HL-60 (cell line): Measurements from ENCODE around the gene GAS2L2.

Experiments
- DNase-seq, 2 experiments: peaks; one replicate each; pipeline ENCODE4 v3.0.0-alpha.2; 2010 to 2020; ENCODE audit warnings: low read depth in 1 of 2, low spot score in 1 of 2
- H3K27ac ChIP-seq: fragments of 250-450 bp; sonication (Bioruptor Pico); replicated peaks from 2 replicates; pipeline ENCODE4 v1.5.1; 2020; ENCODE audit warnings: mild to moderate bottlenecking, moderate library complexity
- H3K27me3 ChIP-seq: fragments of 250-450 bp; sonication (Bioruptor Pico); 2 replicates; pipeline ENCODE4 v1.5.1; 2021; ENCODE audit warnings: mild to moderate bottlenecking, moderate library complexity; ENCODE audit not compliant: insufficient read depth, poor library complexity, severe bottlenecking
- H3K4me3 ChIP-seq: replicated peaks from 2 replicates; pipeline ENCODE4 v1.5.1; 2011; ENCODE audit warnings: mild to moderate bottlenecking, control low read depth, low read length; ENCODE audit not compliant: insufficient read depth
- CTCF ChIP-seq: IDR thresholded peaks from one replicate; pipeline ENCODE4 v1.5.1; 2011; ENCODE audit warnings: low read length, control low read depth, inconsistent platforms; ENCODE audit not compliant: insufficient read depth
- GABPA ChIP-seq: IDR thresholded peaks from 2 replicates; pipeline ENCODE4 v1.6.1; 2012; ENCODE audit warnings: low read depth
- POLR2AphosphoS5 ChIP-seq: IDR thresholded peaks from 2 replicates; pipeline ENCODE4 v1.6.1; 2012; ENCODE audit warnings: low read depth
- SPI1 ChIP-seq: IDR thresholded peaks from 2 replicates; pipeline ENCODE4 v1.6.1; 2012; ENCODE audit warnings: low read depth, mild to moderate bottlenecking, borderline replicate concordance
- TF ChIP-seq, protein P1 (sequence below): IDR thresholded peaks from 2 replicates; pipeline ENCODE4 v1.6.1; 2012; ENCODE audit warnings: low read depth; ENCODE audit not compliant: insufficient replicate concordance

GAS2L2 gene

GRCh38 chr17:35726127-35726952, 26.7 kb downstream of the GAS2L2 start:
- DNase-seq, result peak in 1 of 2 experiments; percentile 17
- Histone ChIP-seq H3K27me3 (no peaks in the 10 kb centered on the region), H3K27ac (no peak overlapping the region), H3K4me3 (no peak overlapping the region)
- TF ChIP-seq CTCF, result no peak

DNA sequence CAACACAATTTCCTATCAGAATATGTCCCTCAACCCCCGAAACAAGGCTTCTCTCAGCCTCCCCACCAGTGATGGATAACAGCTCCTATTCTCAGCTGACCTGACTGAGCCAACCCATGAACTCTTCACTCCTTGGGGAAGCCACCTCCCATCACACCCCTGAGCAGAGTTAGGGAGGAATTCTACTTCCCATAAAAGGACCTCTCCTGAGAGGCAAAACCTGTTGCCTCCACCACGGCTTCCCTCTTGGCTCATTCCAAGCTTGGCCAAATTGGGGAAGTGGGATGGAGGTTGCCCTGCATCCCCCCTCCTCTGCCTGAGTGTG, 27.3 kb downstream of the GAS2L2 start:
- Histone ChIP-seq H3K4me3 (no peak overlapping the region), H3K27me3 (no peaks in the 10 kb centered on the region), H3K27ac (no peak overlapping the region)
- DNase-seq, result no peak
- TF ChIP-seq SPI1 (peak; percentile 75), POLR2AphosphoS5 (no peak)

- no peak for TF ChIP-seq GABPA
- no peak for TF ChIP-seq POLR2AphosphoS5
- TF ChIP-seq SPI1, result no peak
- TF ChIP-seq CTCF, result no peak
- TF ChIP-seq, protein P1, sequence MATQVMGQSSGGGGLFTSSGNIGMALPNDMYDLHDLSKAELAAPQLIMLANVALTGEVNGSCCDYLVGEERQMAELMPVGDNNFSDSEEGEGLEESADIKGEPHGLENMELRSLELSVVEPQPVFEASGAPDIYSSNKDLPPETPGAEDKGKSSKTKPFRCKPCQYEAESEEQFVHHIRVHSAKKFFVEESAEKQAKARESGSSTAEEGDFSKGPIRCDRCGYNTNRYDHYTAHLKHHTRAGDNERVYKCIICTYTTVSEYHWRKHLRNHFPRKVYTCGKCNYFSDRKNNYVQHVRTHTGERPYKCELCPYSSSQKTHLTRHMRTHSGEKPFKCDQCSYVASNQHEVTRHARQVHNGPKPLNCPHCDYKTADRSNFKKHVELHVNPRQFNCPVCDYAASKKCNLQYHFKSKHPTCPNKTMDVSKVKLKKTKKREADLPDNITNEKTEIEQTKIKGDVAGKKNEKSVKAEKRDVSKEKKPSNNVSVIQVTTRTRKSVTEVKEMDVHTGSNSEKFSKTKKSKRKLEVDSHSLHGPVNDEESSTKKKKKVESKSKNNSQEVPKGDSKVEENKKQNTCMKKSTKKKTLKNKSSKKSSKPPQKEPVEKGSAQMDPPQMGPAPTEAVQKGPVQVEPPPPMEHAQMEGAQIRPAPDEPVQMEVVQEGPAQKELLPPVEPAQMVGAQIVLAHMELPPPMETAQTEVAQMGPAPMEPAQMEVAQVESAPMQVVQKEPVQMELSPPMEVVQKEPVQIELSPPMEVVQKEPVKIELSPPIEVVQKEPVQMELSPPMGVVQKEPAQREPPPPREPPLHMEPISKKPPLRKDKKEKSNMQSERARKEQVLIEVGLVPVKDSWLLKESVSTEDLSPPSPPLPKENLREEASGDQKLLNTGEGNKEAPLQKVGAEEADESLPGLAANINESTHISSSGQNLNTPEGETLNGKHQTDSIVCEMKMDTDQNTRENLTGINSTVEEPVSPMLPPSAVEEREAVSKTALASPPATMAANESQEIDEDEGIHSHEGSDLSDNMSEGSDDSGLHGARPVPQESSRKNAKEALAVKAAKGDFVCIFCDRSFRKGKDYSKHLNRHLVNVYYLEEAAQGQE, result no peak
- H3K27me3 ChIP-seq, result no peaks in the 10 kb centered on the region
- no peak for DNase-seq
- no peak overlapping the region for H3K4me3 ChIP-seq
- H3K27ac ChIP-seq, result no peak overlapping the region
Observed at GRCh38 chr17:35725058-35725457, 28.0 kb downstream of the GAS2L2 start.

DNA sequence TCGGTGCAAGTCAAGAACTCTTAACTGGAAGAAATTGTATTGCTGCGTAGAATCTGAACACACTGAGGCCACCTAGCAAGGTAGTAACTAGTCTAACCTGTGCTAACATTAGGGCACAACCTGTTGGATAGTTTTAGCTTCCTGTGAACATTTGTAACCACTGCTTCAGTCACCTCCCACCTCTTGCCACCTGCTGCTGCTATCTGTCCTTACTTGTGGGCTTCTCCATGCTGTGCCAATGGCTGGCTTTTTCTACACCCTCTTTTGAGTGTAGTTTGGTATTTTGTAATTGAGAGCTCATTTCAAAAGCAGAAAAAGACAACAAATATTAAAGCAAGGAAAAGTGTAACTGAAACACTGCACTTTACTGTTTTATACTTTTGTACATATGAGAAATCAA, 29.3 kb downstream of the GAS2L2 start:
- no peak for DNase-seq
- TF ChIP-seq SPI1 (no peak), CTCF (no peak), POLR2AphosphoS5 (no peak), GABPA (no peak)
- TF ChIP-seq, protein P1, result no peak
- no peak overlapping the region for H3K27ac ChIP-seq
- no peaks in the 10 kb centered on the region for H3K27me3 ChIP-seq
- no peak overlapping the region for H3K4me3 ChIP-seq
